Testis (tissue), 2 donors: Measurements from ENCODE around the gene PSEN1.

Experiments used
- POLR2A ChIP-seq: fragments of 450-650 bp; IDR thresholded peaks from one replicate; pipeline ENCODE4 v1.6.1; 2017; ENCODE audit warnings: antibody characterized with exemption, mild to moderate bottlenecking, moderate library complexity
- TF ChIP-seq, protein P1 (sequence below), 3 experiments: fragments of 450-650 bp in 2 of 3; fragments of 200-600 bp in 1 of 3; sonication (generic) in 1 of 3; IDR thresholded peaks; one replicate each; pipeline ENCODE4 v1.5.1; 2016 to 2019; ENCODE audit warnings: antibody characterized with exemption in 3 of 3, mild to moderate bottlenecking in 2 of 3, moderate library complexity in 1 of 3

- TF ChIP-seq, protein P1, sequence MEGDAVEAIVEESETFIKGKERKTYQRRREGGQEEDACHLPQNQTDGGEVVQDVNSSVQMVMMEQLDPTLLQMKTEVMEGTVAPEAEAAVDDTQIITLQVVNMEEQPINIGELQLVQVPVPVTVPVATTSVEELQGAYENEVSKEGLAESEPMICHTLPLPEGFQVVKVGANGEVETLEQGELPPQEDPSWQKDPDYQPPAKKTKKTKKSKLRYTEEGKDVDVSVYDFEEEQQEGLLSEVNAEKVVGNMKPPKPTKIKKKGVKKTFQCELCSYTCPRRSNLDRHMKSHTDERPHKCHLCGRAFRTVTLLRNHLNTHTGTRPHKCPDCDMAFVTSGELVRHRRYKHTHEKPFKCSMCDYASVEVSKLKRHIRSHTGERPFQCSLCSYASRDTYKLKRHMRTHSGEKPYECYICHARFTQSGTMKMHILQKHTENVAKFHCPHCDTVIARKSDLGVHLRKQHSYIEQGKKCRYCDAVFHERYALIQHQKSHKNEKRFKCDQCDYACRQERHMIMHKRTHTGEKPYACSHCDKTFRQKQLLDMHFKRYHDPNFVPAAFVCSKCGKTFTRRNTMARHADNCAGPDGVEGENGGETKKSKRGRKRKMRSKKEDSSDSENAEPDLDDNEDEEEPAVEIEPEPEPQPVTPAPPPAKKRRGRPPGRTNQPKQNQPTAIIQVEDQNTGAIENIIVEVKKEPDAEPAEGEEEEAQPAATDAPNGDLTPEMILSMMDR (IDR thresholded peaks at IDR 0.05) = no peak
- no peak for TF ChIP-seq POLR2A
These were observed 30.6 kb upstream of the PSEN1 start for GRCh38 chr14:73105727-73106126.
